ENCODE data around the gene PLXNB2.

PLXNB2 gene

GRCh38 chr22:50296658-50297490 is 10.6 kb downstream of the PLXNB2 start:
- no peak for DNase-seq

DNA sequence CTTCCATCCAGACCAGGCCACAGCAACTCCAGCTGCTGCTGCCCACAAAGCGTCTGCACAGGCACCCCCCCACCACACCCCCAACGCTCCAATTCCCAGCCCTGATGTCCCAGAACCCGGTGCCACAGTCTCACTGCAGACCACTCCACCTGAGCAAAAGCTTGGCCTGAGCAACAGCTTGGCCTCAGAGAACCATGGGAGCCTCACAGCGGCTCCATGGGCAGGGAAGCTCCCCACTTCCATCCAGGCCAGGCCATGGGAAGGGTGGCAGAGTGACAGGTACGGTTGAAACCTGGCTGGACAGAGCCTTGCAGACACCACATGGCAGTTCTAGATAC is 13.2 kb downstream of the PLXNB2 start:
- DNase-seq: peak in 1 of 2 donors; percentile 13

- peak in 1 of 2 donors; percentile 24 for DNase-seq
Measured at GRCh38 chr22:50293441-50294318, 13.8 kb downstream of the PLXNB2 start.

DNA sequence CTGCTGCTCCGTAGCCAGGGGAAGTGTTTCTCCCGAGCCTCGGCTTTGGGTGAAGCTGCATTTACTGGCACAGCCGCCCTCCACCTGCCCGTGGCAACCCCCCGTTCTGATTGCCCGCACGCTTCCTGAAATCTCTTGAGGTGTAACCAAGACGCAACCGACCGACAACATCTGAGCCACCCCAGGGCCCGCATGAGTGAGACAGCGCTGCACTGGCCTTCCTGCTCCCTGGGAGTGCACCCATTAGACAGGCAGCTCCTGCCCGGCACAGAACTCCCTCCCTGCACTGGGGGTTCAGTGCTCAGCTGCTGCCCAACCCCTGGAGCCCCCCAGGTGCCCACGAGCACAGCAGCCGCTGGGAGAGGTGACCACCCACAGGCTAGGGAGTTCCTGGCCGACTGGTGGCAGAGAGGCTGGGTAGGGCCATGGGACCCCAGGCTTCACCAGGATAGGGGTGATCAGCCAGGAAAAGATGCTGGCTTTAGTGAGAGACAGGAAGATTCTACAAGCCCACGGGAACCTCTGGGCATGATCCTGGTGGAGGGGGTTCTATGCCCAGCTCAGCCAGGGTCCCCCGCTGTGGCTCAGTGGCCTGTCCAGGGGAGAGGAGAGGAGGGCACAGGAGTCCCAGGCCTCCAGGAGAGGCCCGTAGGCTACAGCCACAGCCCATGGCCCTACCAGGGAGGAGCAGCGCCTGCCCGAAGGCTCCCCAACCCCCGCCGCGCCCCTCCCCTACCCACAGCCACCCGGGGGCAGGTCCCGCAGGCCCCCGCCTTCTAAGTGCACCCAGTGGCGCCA is 14.6 kb downstream of the PLXNB2 start:
- DNase-seq: no peak

DNA sequence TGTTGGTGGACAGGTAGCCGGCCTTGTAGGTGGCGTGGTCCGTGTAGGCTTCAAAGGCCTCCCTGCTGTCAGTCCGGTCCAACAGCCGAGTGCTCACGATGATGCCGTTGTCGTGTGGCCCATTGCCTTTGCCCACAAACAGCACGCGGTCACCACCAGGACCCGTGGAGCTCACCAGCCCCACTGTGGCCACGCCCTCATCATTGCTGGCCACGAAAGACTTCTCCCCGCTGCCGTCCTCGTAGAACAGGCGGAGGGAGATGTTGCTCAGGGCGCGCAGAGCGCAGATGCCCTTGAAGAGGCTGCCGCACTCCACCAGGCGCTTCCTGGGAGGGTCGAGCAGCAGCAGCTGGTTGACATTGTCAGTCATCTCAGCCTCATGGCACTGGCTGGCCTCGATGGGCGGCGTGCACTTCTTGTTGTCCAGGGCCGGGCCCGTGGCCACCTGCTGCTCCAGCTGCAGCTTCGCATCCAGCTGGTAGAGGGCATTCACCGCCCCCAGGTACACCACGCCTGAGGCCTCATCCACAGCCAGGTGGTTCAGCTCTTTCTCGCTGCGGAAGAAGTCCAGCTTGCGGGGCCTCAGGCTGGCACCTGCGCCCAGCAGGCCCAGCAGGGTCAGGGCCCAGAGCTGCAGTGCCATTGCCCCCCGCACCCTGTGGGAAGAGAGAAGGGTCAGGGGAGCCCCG is 17.4 kb downstream of the PLXNB2 start:
- DNase-seq: no peak

GRCh38 chr22:50289151-50289941 is 18.1 kb downstream of the PLXNB2 start:
- DNase-seq: no peak

DNA sequence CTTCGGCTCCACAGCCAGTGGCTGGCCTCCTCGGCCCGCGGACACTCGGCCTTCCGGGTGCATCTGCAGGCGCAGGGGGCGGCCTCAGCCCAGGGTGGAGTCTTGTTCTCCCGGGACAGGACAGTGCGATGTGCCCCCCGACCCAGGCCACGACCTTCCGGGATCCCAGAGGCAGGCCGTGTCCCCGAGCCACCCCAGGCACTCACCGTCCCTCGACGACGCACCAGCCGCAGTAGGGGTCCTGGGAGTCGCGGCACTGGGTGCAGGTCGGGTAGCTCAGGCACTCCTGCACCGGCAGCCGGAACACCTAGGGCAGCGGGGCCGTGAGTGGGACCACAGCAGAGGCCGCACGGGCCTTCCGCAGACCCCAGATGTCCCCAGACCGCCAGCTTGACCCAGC is 19.7 kb downstream of the PLXNB2 start:
- no peak for DNase-seq

GRCh38 chr22:50286701-50287318 is 20.6 kb downstream of the PLXNB2 start:
- no peak for DNase-seq

DNA sequence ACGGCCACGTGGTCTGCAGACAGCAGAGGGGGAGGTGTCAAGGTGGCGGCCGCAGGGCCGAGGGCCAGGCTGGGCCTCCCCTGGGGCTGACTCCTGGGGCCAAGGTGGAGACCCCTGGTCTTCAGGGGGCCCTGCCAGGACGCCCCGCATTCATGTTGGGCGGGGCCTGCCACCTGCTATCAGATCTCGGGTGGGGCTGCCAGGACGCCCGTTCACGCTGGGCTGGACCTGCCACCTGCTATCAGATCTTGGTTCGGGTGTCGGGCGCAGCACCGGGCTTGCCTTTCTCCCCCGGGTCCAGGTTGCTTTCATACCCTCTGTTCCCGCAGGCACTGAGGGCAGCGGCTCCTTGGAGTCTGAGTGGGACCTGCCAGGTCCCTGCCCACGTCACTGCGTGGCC is 21.2 kb downstream of the PLXNB2 start:
- no peak for DNase-seq

- no peak for DNase-seq
Measured at GRCh38 chr22:50285568-50286229, 21.7 kb downstream of the PLXNB2 start.

DNA sequence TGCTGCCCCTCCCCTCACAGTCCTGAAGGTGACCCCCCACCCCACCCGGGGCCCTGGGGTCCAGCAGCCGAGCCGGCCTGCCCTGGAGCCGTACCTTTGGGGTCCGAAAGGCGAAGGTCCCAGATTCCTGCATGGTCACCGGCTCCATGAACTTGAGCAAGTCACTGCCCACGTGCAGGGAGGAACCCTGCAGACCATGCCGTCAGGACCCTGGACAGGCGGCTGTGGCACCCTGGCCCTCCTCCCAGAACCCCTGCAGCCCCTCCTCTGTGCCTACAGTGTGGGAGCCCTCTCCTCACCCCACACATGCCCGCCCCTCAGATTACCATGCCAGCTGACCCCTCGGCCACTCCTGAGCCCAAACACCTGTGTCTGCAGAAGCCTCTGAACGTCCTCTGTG is 23.0 kb downstream of the PLXNB2 start:
- DNase-seq: no peak

DNA sequence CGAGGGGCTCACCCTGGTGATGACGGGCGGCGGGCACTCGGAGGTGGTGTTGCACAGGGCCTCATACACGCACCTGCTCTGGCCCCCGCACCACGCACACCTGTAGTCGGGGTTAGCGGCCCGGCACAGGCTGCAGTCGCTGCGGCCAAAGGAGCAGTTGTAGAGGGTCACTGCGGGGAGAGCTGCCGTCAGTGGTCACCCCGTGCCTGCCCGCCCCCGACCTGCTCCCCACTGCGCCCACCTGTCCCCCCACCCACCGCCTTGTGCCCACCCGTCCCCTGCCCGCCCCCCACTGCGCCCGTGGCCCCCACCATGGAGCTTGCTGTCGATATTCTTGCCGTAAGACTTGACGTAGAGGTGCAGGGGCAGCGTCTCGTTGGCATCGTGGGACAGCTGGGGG is 23.6 kb downstream of the PLXNB2 start:
- DNase-seq: no peak

GRCh38 chr22:50282361-50283155 is 24.9 kb downstream of the PLXNB2 start:
- no peak for DNase-seq

GRCh38 chr22:50281957-50282356 is 25.5 kb downstream of the PLXNB2 start:
- DNase-seq: no peak

- no peak for DNase-seq
Measured at GRCh38 chr22:50281384-50281760, 26.1 kb downstream of the PLXNB2 start.

DNA sequence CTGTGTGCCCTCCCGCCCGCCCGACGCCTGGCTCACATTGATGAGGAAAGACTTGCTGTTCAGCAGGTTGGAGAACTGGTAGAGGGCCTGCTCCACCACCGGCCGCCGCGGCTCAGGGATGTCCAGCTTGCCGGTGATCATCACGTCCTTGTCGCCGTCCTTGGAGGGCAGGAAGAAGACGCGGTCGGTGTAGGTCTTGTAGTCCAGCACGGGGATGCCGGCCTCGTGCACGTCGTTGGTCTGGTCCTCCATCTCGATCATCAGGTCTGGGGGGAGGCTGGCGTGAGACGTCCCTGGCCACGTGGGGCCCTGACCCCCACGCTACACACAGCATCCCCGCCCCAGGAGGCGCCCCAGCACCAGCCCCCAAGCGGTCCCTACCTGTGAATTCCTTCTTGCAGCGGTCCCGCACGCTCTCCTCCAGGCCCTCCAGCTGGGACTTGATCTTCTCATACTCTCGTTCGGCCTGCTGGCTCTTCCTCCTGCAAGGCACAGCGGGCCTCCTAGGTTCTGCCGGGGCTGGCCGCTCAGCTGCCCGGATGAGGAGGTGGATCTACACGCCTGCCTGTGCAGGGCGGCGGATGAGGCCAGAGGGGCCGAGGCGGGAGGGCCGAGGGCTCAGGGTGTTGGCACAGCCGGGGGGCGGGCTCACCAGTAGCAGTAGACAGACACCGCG is 26.6 kb downstream of the PLXNB2 start:
- no peak for DNase-seq

GRCh38 chr22:50280022-50280707 is 27.3 kb downstream of the PLXNB2 start:
- DNase-seq: no peak

GRCh38 chr22:50278956-50279619 is 28.4 kb downstream of the PLXNB2 start:
- DNase-seq: no peak
